Astrocyte (in vitro differentiated cells and primary cell): ENCODE results near the gene FOXD1. TPM values are rescaled to one million over a fixed set of nuclear protein-coding genes. Genes with fewer than 3 reads are reported as not detected.

Experiments
- DNase-seq: peaks from one replicate; pipeline ENCODE4 v3.0.0-alpha.2; 2010; ENCODE audit warnings: low read depth
- FAIRE-seq: peaks from 2 replicates; lab custom pipeline; 2011; peaks lifted over from hg19 to GRCh38; lab: Jason Lieb, UNC
- H2AFZ ChIP-seq: 2 replicates; pipeline ENCODE4 v1.6.0; 2012; ENCODE audit warnings: low read depth, low read length, inconsistent platforms
- H3K27ac ChIP-seq: 2 replicates; pipeline ENCODE4 v1.5.1; 2011; ENCODE audit warnings: low read depth, low read length, inconsistent platforms
- H3K27me3 ChIP-seq: 2 replicates; pipeline ENCODE4 v1.6.0; 2011; ENCODE audit warnings: low read length, inconsistent platforms; ENCODE audit not compliant: insufficient read depth
- H3K36me3 ChIP-seq: 2 replicates; pipeline ENCODE4 v1.5.1; 2011; ENCODE audit warnings: low read length, inconsistent platforms; ENCODE audit not compliant: insufficient read depth
- H3K4me1 ChIP-seq: 2 replicates; pipeline ENCODE4 v1.5.1; 2011; ENCODE audit warnings: low read length, inconsistent platforms; ENCODE audit not compliant: insufficient read depth
- H3K4me2 ChIP-seq: 2 replicates; pipeline ENCODE4 v1.6.0; 2012; ENCODE audit warnings: low read length, inconsistent platforms
- H3K4me3 ChIP-seq: 2 replicates; pipeline ENCODE4 v1.5.1; 2011; ENCODE audit warnings: low read depth, mild to moderate bottlenecking, low read length, inconsistent platforms; ENCODE audit not compliant: insufficient read depth
- H3K79me2 ChIP-seq: 2 replicates; pipeline ENCODE4 v1.6.0; 2012; ENCODE audit warnings: mild to moderate bottlenecking, low read length, inconsistent platforms; ENCODE audit not compliant: insufficient read depth
- H3K9ac ChIP-seq: 2 replicates; pipeline ENCODE4 v1.6.0; 2012; ENCODE audit warnings: mild to moderate bottlenecking, low read length, inconsistent platforms
- H3K9me3 ChIP-seq: 2 replicates; pipeline ENCODE4 v1.5.1; 2012; ENCODE audit warnings: low read depth, mild to moderate bottlenecking, low read length, inconsistent platforms; ENCODE audit not compliant: insufficient read depth
- H4K20me1 ChIP-seq: 2 replicates; pipeline ENCODE4 v1.6.0; 2012; ENCODE audit warnings: low read length, inconsistent platforms; ENCODE audit not compliant: insufficient read depth
- H3K27ac Mint-ChIP-seq: one replicate; pipeline ENCODE4 v1.8.0; 2021; ENCODE audit warnings: mild to moderate bottlenecking, mixed read lengths; ENCODE audit not compliant: unreplicated experiment
- H3K27me3 Mint-ChIP-seq: one replicate; pipeline ENCODE4 v1.8.0; 2021; ENCODE audit warnings: low read depth, mixed read lengths; ENCODE audit not compliant: unreplicated experiment
- H3K36me3 Mint-ChIP-seq: one replicate; pipeline ENCODE4 v1.8.0; 2021; ENCODE audit warnings: low read depth, mixed read lengths; ENCODE audit not compliant: unreplicated experiment
- H3K4me1 Mint-ChIP-seq: one replicate; pipeline ENCODE4 v1.8.0; 2021; ENCODE audit warnings: low read depth, mixed read lengths; ENCODE audit not compliant: unreplicated experiment
- H3K4me3 Mint-ChIP-seq: one replicate; pipeline ENCODE4 v1.8.0; 2021; ENCODE audit warnings: mild to moderate bottlenecking, moderate library complexity, mixed read lengths; ENCODE audit not compliant: unreplicated experiment
- H3K9me3 Mint-ChIP-seq: one replicate; pipeline ENCODE4 v1.8.0; 2021; ENCODE audit warnings: mild to moderate bottlenecking, mixed read lengths; ENCODE audit not compliant: unreplicated experiment
- CTCF ChIP-seq: IDR thresholded peaks from 2 replicates; pipeline ENCODE4 v1.5.1; 2011; ENCODE audit warnings: low read depth, mild to moderate bottlenecking, inconsistent platforms, low read length, moderate library complexity; ENCODE audit not compliant: insufficient read depth
- EZH2 ChIP-seq: IDR thresholded peaks from 2 replicates; pipeline ENCODE4 v1.6.1; 2012; ENCODE audit warnings: mild to moderate bottlenecking, low read length, inconsistent platforms; ENCODE audit not compliant: insufficient read depth
- total RNA-seq: library from RNA; stranded (reverse); gene quantifications from 2 replicates; pipeline ENCODE4 v1.2.1, GENCODE V29; 2021

FOXD1 gene
- total RNA-seq, 1 donor from 2014 or later: 16.9 TPM

- H3K36me3 Mint-ChIP-seq: peaks cover 5% of the 10 kb centered on the region
- no peak overlapping the region for H3K27ac Mint-ChIP-seq
- H3K27ac ChIP-seq: no peak overlapping the region
- peaks cover 54% of the 10 kb centered on the region for H3K4me1 ChIP-seq
- no peak overlapping the region for H3K4me3 Mint-ChIP-seq
- H3K36me3 ChIP-seq: peaks cover 3% of the 10 kb centered on the region
- peaks cover 22% of the 10 kb centered on the region for H3K9me3 Mint-ChIP-seq
- peaks cover 8% of the 10 kb centered on the region for H3K4me1 Mint-ChIP-seq
- no peak overlapping the region for H2AFZ ChIP-seq
- H3K27me3 Mint-ChIP-seq: peaks cover 80% of the 10 kb centered on the region
- DNase-seq (no peak), FAIRE-seq (no peak)
- no peak for TF ChIP-seq EZH2
- no peak for TF ChIP-seq CTCF
- peaks cover 48% of the 10 kb centered on the region for H3K79me2 ChIP-seq
- H3K9me3 ChIP-seq: no peaks in the 10 kb centered on the region
- no peak overlapping the region for H3K4me3 ChIP-seq
- H4K20me1 ChIP-seq: peaks cover 20% of the 10 kb centered on the region
- no peak overlapping the region for H3K9ac ChIP-seq
- H3K4me2 ChIP-seq: no peak overlapping the region
- H3K27me3 ChIP-seq: no peaks in the 10 kb centered on the region
Observed at GRCh38 chr5:73440262-73440661, 8.3 kb downstream of the FOXD1 start.

GRCh38 chr5:73438645-73439470 is 9.7 kb downstream of the FOXD1 start:
- no peaks in the 10 kb centered on the region for H3K36me3 Mint-ChIP-seq
- peak overlapping the region; percentile 17 for H3K4me2 ChIP-seq
- no peak for DNase-seq
- no peak overlapping the region for H3K27ac Mint-ChIP-seq
- no peak for FAIRE-seq
- no peaks in the 10 kb centered on the region for H3K9me3 ChIP-seq
- TF ChIP-seq CTCF (no peak), EZH2 (no peak)
- no peak overlapping the region for H2AFZ ChIP-seq
- no peak overlapping the region for H3K9ac ChIP-seq
- H3K4me3 ChIP-seq: no peak overlapping the region
- H3K27me3 Mint-ChIP-seq: peaks cover 80% of the 10 kb centered on the region
- peak overlapping the region; percentile 87 for H3K27ac ChIP-seq
- no peaks in the 10 kb centered on the region for H3K36me3 ChIP-seq
- H3K27me3 ChIP-seq: no peaks in the 10 kb centered on the region
- H3K4me1 ChIP-seq: peaks cover 52% of the 10 kb centered on the region
- H3K9me3 Mint-ChIP-seq: peaks cover 17% of the 10 kb centered on the region
- peaks cover 8% of the 10 kb centered on the region for H4K20me1 ChIP-seq
- H3K4me3 Mint-ChIP-seq: no peak overlapping the region
- peaks cover 8% of the 10 kb centered on the region for H3K4me1 Mint-ChIP-seq
- peaks cover 34% of the 10 kb centered on the region for H3K79me2 ChIP-seq
